WTC11 (cell line): ENCODE data around the gene HOXD12. TPM values are rescaled to one million over a fixed set of nuclear protein-coding genes. Genes with fewer than 3 reads are reported as not detected.

Source experiments
- ATAC-seq: fragments of 200-7000 bp; cut with Tn5 transposase; 2 replicates; pipeline ENCODE4 v1.10.0; 2021; ENCODE audit warnings: mild to moderate bottlenecking, moderate library complexity
- CTCF ChIA-PET: fragments of 300-600 bp; sonication (Branson Sonifier 250); formaldehyde crosslinking; loops from one replicate; lab custom pipeline; 2021; ENCODE audit warnings: antibody characterized with exemption; lab: Charles Lee
- POLR2A ChIA-PET: fragments of 350-600 bp; sonication (Branson Sonifier 250); formaldehyde crosslinking; loops from one replicate; lab custom pipeline; 2021; ENCODE audit warnings: antibody characterized with exemption; lab: Charles Lee
- DNase-seq: peaks from one replicate; pipeline ENCODE4 v3.0.0; 2021; ENCODE audit warnings: low spot score
- H3K27ac Mint-ChIP-seq: 2 replicates; pipeline ENCODE4 v1.8.0; 2021; ENCODE audit warnings: mixed read lengths
- H3K27me3 Mint-ChIP-seq: 2 replicates; pipeline ENCODE4 v1.8.0; 2021; ENCODE audit warnings: low read depth, mild to moderate bottlenecking, moderate library complexity, mixed read lengths
- H3K36me3 Mint-ChIP-seq: 2 replicates; pipeline ENCODE4 v1.8.0; 2021; ENCODE audit warnings: mixed read lengths
- H3K4me1 Mint-ChIP-seq: 2 replicates; pipeline ENCODE4 v1.8.0; 2022; ENCODE audit warnings: mixed read lengths
- H3K4me3 Mint-ChIP-seq: 2 replicates; pipeline ENCODE4 v1.8.0; 2021; ENCODE audit warnings: mild to moderate bottlenecking, moderate library complexity, mixed read lengths
- H3K9me3 Mint-ChIP-seq: 2 replicates; pipeline ENCODE4 v1.8.0; 2021; ENCODE audit warnings: mixed read lengths
- ATF2 ChIP-seq: sonication (generic); formaldehyde crosslinking; IDR thresholded peaks from 2 replicates; pipeline ENCODE4 v1.8.1; 2022; ENCODE audit warnings: low read depth, missing genetic modification reagents, borderline replicate concordance
- ATF6 ChIP-seq: sonication (generic); formaldehyde crosslinking; IDR thresholded peaks from 2 replicates; pipeline ENCODE4 v1.8.1; 2023; ENCODE audit warnings: mild to moderate bottlenecking, missing genetic modification reagents
- ELF4 ChIP-seq: sonication (generic); formaldehyde crosslinking; IDR thresholded peaks from 2 replicates; pipeline ENCODE4 v1.8.1; 2022; ENCODE audit warnings: low read depth, mild to moderate bottlenecking, moderate library complexity, missing genetic modification reagents
- ERG ChIP-seq: fragments of 250-450 bp; sonication (Bioruptor Pico); IDR thresholded peaks from 2 replicates; pipeline ENCODE4 v1.8.0; 2021; ENCODE audit warnings: mild to moderate bottlenecking
- ETV6 ChIP-seq: sonication (generic); formaldehyde crosslinking; IDR thresholded peaks from 2 replicates; pipeline ENCODE4 v1.8.1; 2022; ENCODE audit warnings: mild to moderate bottlenecking, missing genetic modification reagents
- GTF2I ChIP-seq: fragments of 250-450 bp; sonication (Bioruptor Pico); conservative IDR thresholded peaks from 2 replicates; pipeline ENCODE4 v1.4.0; 2021; ENCODE audit warnings: mild to moderate bottlenecking
- JUN ChIP-seq: sonication (generic); formaldehyde crosslinking; IDR thresholded peaks from 2 replicates; pipeline ENCODE4 v1.8.0; 2023; ENCODE audit warnings: mild to moderate bottlenecking, missing genetic modification reagents
- NR1H2 ChIP-seq: sonication (generic); formaldehyde crosslinking; IDR thresholded peaks from 2 replicates; pipeline ENCODE4 v1.9.0; 2021; ENCODE audit warnings: mild to moderate bottlenecking, moderate library complexity, missing genetic modification reagents
- RORB ChIP-seq: fragments of 250-450 bp; sonication (Bioruptor Pico); IDR thresholded peaks from 2 replicates; pipeline ENCODE4 v1.9.0; 2021; ENCODE audit warnings: mild to moderate bottlenecking
- SOX15 ChIP-seq: fragments of 250-450 bp; sonication (Bioruptor Pico); IDR thresholded peaks from 2 replicates; pipeline ENCODE4 v1.9.0; 2021; ENCODE audit warnings: mild to moderate bottlenecking
- TEAD4 ChIP-seq: sonication (generic); formaldehyde crosslinking; IDR thresholded peaks from 2 replicates; pipeline ENCODE4 v1.8.0; 2022; ENCODE audit warnings: mild to moderate bottlenecking, missing genetic modification reagents
- TP53 ChIP-seq: sonication (generic); formaldehyde crosslinking; IDR thresholded peaks from 2 replicates; pipeline ENCODE4 v1.8.1; 2023; ENCODE audit warnings: mild to moderate bottlenecking, missing genetic modification reagents
- ZNF121 ChIP-seq: sonication (generic); formaldehyde crosslinking; IDR thresholded peaks from 2 replicates; pipeline ENCODE4 v1.8.0; 2023; ENCODE audit warnings: missing genetic modification reagents
- ZNF281 ChIP-seq: sonication (generic); formaldehyde crosslinking; IDR thresholded peaks from 2 replicates; pipeline ENCODE4 v1.8.0; 2023; ENCODE audit warnings: mild to moderate bottlenecking, missing genetic modification reagents
- ZNF396 ChIP-seq: fragments of 250-450 bp; sonication (Bioruptor Pico); IDR thresholded peaks from 2 replicates; pipeline ENCODE4 v1.8.0; 2021; ENCODE audit warnings: mild to moderate bottlenecking, moderate library complexity, borderline replicate concordance
- ZNF423 ChIP-seq: fragments of 250-450 bp; sonication (Bioruptor Pico); IDR thresholded peaks from 2 replicates; pipeline ENCODE4 v2.1.2; 2022; ENCODE audit warnings: mild to moderate bottlenecking, moderate library complexity
- total RNA-seq: library from RNA; stranded (reverse); gene quantifications from 3 replicates; pipeline ENCODE4 v1.2.3, GENCODE V29; 2021
- TF ChIP-seq, protein P1 (sequence below): sonication (generic); formaldehyde crosslinking; IDR thresholded peaks from 2 replicates; pipeline ENCODE4 v1.8.1; 2023; ENCODE audit warnings: mild to moderate bottlenecking, moderate library complexity, missing genetic modification reagents
- TF ChIP-seq, protein P2 (sequence below): sonication (generic); formaldehyde crosslinking; IDR thresholded peaks from 2 replicates; pipeline ENCODE4 v1.8.1; 2022; ENCODE audit warnings: low read depth, mild to moderate bottlenecking, moderate library complexity, missing genetic modification reagents, borderline replicate concordance
- TF ChIP-seq, protein P3 (sequence below): sonication (generic); formaldehyde crosslinking; IDR thresholded peaks from 2 replicates; pipeline ENCODE4 v1.8.1; 2023; ENCODE audit warnings: mild to moderate bottlenecking, missing genetic modification reagents, moderate library complexity
- TF ChIP-seq, protein P4 (sequence below): sonication (generic); formaldehyde crosslinking; IDR thresholded peaks from 2 replicates; pipeline ENCODE4 v1.8.0; 2022; ENCODE audit warnings: mild to moderate bottlenecking, missing genetic modification reagents

The HOXD12 gene
- total RNA-seq, 1 experiment from 2014 or later: 0.17 TPM

GRCh38 chr2:176122052-176122682 lies 22.6 kb downstream of the HOXD12 start:
- no peak overlapping the region for H3K27ac Mint-ChIP-seq
- ATAC-seq (peak; percentile 10), DNase-seq (peak; percentile 28)
- H3K4me3 Mint-ChIP-seq: peak overlapping the region; percentile 56
- H3K9me3 Mint-ChIP-seq: no peaks in the 10 kb centered on the region
- ChIA-PET CTCF (interaction anchor here (0.5 to 3.3 kb wide), 9 partner anchors 10 to 1027 kb away, joined by 3 to 15 read pairs (median 4); no protein-coding TSS in a partner anchor), POLR2A (no interaction called here)
- peaks cover 100% of the 10 kb centered on the region for H3K27me3 Mint-ChIP-seq
- peaks cover 2% of the 10 kb centered on the region; the same call in 1 of the 2 replicates for H3K36me3 Mint-ChIP-seq
- TF ChIP-seq, protein P1, sequence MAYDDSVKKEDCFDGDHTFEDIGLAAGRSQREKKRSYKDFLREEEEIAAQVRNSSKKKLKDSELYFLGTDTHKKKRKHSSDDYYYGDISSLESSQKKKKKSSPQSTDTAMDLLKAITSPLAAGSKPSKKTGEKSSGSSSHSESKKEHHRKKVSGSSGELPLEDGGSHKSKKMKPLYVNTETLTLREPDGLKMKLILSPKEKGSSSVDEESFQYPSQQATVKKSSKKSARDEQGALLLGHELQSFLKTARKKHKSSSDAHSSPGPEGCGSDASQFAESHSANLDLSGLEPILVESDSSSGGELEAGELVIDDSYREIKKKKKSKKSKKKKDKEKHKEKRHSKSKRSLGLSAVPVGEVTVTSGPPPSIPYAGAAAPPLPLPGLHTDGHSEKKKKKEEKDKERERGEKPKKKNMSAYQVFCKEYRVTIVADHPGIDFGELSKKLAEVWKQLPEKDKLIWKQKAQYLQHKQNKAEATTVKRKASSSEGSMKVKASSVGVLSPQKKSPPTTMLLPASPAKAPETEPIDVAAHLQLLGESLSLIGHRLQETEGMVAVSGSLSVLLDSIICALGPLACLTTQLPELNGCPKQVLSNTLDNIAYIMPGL (CRISPR knock-in tag): peak; percentile 23; the same call in 1 of the 2 replicates
- TF ChIP-seq JUN (CRISPR knock-in tag) (no peak), ZNF281 (no peak)
- TF ChIP-seq, protein P2, sequence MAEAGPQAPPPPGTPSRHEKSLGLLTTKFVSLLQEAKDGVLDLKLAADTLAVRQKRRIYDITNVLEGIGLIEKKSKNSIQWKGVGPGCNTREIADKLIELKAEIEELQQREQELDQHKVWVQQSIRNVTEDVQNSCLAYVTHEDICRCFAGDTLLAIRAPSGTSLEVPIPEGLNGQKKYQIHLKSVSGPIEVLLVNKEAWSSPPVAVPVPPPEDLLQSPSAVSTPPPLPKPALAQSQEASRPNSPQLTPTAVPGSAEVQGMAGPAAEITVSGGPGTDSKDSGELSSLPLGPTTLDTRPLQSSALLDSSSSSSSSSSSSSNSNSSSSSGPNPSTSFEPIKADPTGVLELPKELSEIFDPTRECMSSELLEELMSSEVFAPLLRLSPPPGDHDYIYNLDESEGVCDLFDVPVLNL (CRISPR knock-in tag): no peak
- TF ChIP-seq, protein P3, sequence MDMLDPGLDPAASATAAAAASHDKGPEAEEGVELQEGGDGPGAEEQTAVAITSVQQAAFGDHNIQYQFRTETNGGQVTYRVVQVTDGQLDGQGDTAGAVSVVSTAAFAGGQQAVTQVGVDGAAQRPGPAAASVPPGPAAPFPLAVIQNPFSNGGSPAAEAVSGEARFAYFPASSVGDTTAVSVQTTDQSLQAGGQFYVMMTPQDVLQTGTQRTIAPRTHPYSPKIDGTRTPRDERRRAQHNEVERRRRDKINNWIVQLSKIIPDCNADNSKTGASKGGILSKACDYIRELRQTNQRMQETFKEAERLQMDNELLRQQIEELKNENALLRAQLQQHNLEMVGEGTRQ: peak; percentile 84; the same call in 1 of the 2 replicates
- TF ChIP-seq, protein P4, sequence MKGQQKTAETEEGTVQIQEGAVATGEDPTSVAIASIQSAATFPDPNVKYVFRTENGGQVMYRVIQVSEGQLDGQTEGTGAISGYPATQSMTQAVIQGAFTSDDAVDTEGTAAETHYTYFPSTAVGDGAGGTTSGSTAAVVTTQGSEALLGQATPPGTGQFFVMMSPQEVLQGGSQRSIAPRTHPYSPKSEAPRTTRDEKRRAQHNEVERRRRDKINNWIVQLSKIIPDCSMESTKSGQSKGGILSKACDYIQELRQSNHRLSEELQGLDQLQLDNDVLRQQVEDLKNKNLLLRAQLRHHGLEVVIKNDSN: peak; percentile 86
- peaks cover 10% of the 10 kb centered on the region for H3K4me1 Mint-ChIP-seq

DNA sequence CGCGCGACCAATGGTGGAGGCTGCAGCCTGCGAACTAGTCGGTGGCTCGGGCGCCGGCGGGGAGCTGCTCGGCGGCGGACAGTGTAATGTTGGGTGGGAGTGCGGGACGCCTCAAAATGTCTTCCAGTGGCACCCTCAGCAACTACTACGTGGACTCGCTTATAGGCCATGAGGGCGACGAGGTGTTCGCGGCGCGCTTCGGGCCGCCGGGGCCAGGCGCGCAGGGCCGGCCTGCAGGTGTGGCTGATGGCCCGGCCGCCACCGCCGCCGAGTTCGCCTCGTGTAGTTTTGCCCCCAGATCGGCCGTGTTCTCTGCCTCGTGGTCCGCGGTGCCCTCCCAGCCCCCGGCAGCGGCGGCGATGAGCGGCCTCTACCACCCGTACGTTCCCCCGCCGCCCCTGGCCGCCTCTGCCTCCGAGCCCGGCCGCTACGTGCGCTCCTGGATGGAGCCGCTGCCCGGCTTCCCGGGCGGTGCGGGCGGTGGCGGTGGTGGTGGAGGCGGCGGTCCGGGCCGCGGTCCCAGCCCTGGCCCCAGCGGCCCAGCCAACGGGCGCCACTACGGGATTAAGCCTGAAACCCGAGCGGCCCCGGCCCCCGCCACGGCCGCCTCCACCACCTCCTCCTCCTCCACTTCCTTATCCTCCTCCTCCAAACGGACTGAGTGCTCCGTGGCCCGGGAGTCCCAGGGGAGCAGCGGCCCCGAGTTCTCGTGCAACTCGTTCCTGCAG lies 23.3 kb downstream of the HOXD12 start, which contains the start of gene HOXD9:
Gene HOXD9 (plus strand): TSS at position 37 of the 728 bp plus-strand sequence. CDS start 50 bp downstream, at position 87.
- Mint-ChIP-seq H3K4me3 (peak within 1 kb of the TSS; percentile 56), H3K27me3 (peaks cover 100% of the 10 kb centered on the region), H3K36me3 (peaks cover 2% of the 10 kb centered on the region; the same call in 1 of the 2 replicates), H3K9me3 (no peaks in the 10 kb centered on the region), H3K4me1 (peaks cover 10% of the 10 kb centered on the region), H3K27ac (no peak within 1 kb of the TSS)
- ChIA-PET CTCF (interaction anchor here (0.5 to 3.3 kb wide), 8 partner anchors 12 to 1026 kb away, joined by 3 to 15 read pairs (median 4); no protein-coding TSS in a partner anchor), POLR2A (no interaction called here)
- ATAC-seq (peak; percentile 29), DNase-seq (peak; percentile 57)
- TF ChIP-seq SOX15 (CRISPR knock-in tag) (no peak), ATF6 (CRISPR knock-in tag) (no peak), ELF4 (CRISPR knock-in tag) (no peak), TP53 (CRISPR knock-in tag) (no peak), ATF2 (CRISPR knock-in tag) (no peak), RORB (CRISPR knock-in tag) (no peak), ERG (CRISPR knock-in tag) (no peak), ZNF121 (no peak), ZNF396 (no peak), ZNF423 (CRISPR knock-in tag) (no peak), TEAD4 (CRISPR knock-in tag) (no peak), GTF2I (CRISPR knock-in tag) (no peak), NR1H2 (CRISPR knock-in tag) (no peak), ETV6 (CRISPR knock-in tag) (no peak)
